GM18519 (cell line): ENCODE measurements around the gene RAPGEF6.
A peak's percentile ranks its signal among the peaks of the same experiment; 100 is the strongest.
"Not testable (repeated sequence)": the region's sequence is repeated elsewhere in the genome, so short reads cannot be mapped to it uniquely, and the experiment has no call there.

ENCODE experiments used
- ATAC-seq: cut with Tn5 transposase; IDR thresholded peaks from one replicate; pipeline ENCODE4 v1.9.1; 2021; ENCODE audit warnings: mild to moderate bottlenecking, moderate library complexity; ENCODE audit not compliant: unreplicated experiment, low FRiP score

Gene RAPGEF6, protein sequence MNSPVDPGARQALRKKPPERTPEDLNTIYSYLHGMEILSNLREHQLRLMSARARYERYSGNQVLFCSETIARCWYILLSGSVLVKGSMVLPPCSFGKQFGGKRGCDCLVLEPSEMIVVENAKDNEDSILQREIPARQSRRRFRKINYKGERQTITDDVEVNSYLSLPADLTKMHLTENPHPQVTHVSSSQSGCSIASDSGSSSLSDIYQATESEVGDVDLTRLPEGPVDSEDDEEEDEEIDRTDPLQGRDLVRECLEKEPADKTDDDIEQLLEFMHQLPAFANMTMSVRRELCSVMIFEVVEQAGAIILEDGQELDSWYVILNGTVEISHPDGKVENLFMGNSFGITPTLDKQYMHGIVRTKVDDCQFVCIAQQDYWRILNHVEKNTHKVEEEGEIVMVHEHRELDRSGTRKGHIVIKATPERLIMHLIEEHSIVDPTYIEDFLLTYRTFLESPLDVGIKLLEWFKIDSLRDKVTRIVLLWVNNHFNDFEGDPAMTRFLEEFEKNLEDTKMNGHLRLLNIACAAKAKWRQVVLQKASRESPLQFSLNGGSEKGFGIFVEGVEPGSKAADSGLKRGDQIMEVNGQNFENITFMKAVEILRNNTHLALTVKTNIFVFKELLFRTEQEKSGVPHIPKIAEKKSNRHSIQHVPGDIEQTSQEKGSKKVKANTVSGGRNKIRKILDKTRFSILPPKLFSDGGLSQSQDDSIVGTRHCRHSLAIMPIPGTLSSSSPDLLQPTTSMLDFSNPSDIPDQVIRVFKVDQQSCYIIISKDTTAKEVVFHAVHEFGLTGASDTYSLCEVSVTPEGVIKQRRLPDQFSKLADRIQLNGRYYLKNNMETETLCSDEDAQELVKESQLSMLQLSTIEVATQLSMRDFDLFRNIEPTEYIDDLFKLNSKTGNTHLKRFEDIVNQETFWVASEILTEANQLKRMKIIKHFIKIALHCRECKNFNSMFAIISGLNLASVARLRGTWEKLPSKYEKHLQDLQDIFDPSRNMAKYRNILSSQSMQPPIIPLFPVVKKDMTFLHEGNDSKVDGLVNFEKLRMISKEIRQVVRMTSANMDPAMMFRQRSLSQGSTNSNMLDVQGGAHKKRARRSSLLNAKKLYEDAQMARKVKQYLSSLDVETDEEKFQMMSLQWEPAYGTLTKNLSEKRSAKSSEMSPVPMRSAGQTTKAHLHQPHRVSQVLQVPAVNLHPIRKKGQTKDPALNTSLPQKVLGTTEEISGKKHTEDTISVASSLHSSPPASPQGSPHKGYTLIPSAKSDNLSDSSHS (N-terminal part only)

DNA sequence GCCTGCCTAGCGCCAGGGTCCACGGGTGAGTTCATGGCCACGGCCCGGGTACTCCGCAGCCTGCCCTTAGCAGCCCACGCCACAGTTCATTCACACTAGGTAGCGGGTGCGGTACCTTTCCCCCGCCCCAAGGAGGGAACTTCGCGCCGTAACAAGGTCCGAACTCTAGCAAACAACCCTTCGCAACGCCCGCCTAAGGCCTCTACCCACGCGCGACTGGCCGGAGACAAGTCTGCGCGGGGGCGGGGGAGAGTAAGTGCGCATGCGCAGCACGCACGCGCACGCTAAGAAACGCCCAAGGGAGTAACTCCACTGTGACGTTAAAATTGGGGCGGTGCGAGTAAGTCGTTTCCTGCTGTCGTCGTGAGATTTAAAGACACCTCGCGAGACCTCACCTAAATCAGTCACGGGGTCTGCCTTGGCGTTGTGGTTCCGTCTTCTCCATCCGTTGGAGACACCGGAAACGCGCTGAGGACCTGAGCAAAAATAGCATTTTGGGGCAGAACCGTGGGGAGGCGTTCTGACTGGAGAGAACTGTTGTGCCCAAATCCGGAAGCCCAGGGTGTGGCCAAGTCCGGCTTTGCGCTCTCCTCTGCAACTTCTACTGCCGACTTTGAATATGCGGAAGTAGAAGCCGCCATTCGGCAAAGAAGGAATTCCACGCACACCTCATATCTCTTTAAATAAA lies at the start of gene RAPGEF6:
Gene RAPGEF6 (minus strand): TSS at position 234 of the 688 bp plus-strand sequence. CDS start 199 bp downstream, at position 35.
- ATAC-seq: peak; percentile 71

DNA sequence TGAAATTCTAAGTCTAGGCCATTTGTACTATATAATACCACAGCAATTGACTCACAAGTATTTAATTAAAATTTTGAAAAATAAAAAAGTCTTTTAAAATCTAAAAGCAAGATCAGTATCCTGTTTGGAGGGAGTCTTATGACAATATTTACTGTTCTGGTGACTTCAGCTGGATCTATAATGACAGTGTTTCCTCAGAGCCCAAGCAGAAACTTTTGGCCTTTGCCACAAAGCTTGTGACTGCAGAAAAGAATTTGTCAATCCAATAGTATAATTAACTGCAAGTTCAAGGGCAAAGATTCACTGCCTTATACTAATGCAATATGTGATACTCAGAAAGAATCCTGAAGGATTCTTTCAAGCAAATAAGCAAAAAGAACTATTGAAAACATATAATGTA lies 49.6 kb upstream of the RAPGEF6 start:
- no peak for ATAC-seq

DNA sequence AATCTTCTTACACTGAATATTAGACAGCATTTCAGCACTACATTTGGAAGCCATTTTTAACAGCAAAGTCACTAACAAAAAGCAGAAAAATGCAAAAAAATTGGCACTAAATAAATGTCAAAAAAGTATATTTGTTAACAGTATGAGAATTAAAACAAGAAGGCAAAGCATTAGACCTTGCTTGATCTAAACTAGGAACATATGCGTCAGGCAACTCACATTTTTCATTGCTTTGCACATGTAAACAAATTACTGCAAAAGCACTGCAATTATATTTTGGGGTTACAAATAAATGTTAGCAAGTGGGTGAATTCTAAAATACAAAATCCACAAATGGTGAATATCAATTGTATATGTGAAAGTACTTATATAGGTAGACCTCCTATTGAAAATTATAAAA lies 49.0 kb upstream of the RAPGEF6 start:
- ATAC-seq: no peak

DNA sequence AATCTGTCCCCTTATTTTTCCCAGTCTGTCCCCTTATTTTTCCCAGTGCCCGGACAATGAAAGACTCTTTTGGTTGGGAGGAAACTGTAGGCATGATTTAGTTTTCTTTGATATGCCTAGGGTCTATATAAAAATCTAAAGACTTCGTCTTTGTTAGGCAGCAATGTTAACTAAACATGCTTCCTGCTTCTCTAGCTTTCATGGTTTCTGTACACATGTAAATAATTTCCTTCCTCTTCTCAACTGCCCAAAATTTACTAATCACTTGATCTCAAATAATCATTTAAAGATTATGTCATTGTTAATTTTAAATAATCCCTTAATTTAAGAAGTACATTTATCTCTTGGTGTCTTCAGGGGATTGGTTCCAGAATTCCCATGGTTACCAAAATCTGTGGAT lies 47.8 kb upstream of the RAPGEF6 start:
- ATAC-seq: no peak

DNA sequence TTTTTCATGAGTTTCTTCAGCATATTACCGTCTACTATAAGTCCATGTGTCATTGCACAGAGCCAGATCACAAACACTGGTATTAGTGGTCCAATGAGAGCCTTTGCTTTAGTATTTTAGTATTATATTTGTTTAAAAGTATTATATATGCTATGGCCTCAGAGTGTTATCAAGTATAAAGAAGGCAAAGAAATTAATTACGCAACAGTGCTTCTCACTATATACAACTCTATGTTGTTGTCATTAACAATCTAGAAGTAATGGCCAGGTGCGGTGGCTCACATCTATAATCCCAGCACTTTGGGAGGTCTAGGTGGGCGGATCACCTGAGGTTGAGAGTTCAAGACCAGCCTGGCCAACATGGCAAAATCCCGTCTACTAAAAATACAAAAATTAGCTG lies 47.1 kb upstream of the RAPGEF6 start:
- ATAC-seq: no peak

DNA sequence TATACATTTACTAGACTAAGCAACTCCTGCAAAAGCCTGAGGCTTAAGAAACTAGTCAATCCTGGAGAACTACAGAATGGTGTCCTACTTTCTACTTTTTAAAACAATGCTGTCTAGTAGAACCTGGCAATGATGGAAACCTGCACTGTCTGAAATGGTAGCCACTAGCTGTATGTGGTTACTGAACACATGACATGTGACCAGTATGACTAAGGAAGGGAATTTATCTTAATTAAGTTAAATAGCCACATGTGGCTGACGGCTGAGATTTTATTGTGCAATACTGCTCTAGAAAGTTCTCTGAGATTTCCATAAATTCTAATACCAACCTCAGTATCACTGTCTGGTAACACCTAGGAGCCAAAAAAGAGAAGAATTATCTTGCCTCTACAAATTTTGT lies 44.9 kb upstream of the RAPGEF6 start:
- no peak for ATAC-seq

DNA sequence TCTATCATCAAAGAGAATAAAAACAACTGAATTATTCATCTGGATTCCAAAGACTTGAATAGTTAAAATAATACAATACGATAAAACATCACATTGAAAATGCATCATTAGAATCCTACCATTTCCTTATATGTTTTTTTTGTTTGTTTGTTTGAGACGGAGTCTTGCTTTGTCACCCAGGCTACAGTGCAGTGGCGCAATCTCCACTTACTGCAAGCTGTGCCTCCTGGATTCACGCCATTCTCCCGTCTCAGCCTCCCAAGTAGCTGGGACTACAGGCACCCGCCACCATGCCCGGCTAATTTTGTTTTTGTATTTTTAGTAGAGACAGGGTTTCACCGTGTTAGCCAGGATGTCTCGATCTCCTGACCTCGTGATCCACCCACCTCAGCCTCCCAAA lies 43.2 kb upstream of the RAPGEF6 start:
- not testable (repeated sequence) for ATAC-seq

DNA sequence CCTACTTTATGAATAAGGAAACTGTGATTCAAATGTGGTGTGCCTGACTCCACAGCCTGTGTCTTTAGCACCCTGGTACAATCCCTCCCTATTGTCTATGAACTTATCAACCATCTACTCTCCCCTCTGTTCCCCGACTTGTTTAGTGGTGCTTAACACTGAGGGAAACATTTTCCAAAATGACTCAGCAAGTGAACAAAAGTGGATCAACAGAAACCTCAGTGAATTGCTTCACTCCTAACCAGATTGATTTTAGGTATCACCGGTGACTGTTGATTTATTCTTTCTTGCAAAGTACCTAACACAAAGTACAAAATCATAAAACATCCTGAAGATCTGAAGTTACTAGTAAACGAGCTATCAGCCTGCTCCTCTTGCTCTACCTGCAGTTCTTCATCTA lies 42.1 kb upstream of the RAPGEF6 start:
- no peak for ATAC-seq

DNA sequence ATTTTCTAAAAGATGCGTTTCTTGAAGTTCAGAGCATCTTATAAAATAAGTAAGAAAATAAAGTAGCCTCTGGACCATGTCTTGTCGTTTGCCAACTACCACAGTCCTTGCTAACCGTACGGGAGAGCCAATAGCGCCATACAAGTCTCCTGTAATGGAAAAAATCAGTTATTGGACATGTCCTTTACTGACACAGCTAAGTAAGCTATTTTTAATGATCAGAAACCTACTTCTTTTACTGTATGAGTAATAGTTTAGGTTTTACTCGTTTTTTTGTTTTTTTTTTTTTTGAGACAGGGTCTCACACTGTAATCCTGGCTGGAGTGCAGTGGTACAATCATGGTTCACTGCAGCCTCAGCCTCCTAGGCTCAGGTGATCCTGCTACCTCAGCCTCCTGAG lies 37.7 kb upstream of the RAPGEF6 start:
- no peak for ATAC-seq

DNA sequence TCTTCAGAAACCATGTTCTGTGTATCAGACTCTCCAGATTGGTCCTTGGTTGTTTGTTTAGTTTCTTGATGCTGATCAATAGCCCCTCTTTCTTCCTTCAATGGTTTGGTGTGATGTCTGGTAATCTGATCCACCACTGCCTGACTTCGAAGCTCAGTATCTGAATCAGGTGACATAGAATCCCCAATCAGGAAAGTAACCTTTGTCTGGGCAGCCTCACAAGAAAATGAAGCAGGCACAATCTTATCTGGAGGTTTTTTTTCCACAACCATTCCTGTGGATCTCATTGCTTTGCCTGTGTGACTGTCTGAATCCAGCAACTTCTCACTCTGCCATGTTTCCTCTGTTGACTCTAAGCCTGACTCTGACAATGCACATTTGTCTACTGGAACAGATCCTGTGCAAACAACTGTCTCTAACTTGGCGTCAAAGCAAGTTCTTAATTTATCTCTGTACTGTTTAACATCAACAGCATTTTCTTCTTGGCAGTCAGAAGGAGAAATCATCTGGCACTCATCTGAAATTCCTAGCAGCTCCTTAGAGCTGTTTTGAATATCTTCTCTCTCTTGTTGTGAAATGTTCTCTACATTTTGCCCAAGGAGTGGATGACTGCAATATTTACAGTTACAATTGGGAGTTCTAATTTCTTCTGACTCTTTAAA lies 37.1 kb upstream of the RAPGEF6 start:
- no peak for ATAC-seq

DNA sequence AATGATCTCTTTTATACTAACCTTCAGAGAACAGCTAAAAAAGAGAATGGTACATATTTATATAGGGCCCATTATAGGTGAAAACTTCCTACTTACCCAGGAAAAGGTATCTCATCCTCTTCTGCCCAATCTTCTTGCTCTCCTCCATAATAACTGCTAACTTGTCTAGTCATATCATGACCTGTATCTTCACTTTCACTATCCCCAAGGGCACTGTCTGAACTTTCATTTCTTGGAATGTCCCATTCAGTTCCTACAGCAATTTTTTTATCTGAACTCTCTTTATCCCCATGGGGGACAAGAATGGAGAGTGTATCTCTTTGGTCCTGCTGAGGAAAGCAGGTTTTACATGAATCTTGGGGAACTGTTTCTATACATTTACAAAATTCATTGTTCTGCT lies 36.4 kb upstream of the RAPGEF6 start:
- peak; percentile 58 for ATAC-seq

DNA sequence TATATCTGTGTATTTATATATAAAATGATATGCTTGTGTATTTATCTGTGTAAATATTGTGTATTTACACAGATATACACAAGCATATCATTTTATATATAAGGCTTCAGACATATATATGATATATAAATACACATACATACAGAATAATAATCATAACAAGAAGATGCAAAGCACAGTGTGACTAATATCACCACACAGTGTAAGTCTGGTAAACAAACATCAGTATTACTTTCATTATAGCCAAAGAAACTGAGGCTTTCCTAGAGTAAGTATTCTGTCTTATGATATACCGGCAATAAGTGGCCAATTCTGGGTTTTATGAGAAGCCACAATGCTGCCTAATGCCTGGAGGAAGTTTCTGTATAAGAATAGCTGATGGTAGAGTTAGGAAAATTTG lies 29.9 kb upstream of the RAPGEF6 start:
- ATAC-seq: no peak

DNA sequence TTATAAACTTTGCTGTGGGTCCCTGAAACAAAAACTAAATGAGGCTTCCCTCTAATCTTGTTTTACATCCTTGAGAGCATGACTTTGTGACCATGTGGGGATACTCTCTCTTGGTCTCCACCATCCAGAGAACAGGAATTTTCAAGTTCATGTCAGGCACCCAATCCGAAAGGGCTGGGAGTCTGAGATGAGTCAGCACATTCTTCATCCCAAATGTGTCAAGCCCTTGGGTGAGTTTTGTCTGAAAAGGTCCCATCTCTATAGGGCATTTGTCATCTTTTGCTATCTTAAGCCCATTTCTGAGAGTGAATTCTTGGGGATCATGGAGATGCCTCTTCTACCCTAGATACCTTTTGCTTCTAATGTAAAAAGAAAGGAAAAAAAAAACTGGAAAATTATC lies 26.9 kb upstream of the RAPGEF6 start:
- no peak for ATAC-seq

DNA sequence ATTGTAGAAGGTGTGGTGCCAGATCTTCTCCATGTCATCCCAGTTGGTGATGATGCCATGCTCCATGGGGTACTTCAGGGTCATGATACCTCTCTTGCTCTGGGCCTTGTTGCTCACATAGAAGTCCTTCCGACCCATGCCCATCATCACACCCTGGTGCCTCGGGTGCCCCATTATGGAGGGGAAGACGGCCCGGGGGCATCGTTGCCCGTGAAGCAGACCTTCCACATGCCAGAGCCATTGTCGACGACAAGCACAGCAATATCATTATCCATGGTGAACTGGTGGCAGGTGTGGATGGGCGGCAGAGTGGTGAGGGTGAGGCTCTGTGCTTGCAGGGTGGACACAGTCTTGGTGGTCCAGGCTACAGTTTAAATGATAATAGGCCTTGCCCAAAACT lies 24.8 kb upstream of the RAPGEF6 start:
- ATAC-seq: no peak

DNA sequence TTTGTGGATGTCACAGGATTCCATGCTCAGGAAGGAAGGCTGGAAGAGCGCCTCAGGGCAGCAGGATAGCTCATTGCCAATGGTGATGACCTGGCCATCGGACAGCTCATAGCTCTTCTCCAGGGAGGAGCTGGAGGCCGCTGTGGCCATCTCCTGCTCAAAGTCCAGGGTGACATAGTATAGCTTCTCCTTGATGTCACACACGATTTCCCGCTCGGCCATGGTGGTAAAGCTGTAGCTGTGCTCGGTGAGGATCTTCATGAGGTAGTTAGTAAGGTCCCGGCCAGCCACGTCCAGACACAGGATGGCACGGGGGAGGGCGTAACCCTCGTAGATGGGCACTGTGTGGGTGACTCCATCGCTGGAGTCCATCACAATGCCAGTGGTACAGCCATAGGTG lies 24.3 kb upstream of the RAPGEF6 start:
- ATAC-seq: no peak

DNA sequence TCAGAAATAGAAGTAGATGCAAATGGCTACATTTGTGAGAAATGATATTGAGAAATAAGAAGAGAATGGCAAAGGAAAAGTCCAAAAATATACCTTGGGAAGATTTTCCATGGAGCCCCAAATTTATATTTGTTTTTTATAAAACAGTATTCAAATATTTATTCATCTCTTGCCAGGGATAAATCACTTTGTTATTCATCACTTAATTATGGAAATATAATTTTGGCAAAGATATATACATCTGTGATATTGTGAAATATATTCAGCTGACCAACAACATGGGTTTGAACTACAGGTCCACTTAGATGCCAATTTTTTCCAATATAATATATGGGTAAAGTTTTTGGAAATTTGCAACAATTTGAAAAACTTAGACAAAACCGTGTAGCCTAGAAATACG lies 19.7 kb upstream of the RAPGEF6 start:
- ATAC-seq: no peak

DNA sequence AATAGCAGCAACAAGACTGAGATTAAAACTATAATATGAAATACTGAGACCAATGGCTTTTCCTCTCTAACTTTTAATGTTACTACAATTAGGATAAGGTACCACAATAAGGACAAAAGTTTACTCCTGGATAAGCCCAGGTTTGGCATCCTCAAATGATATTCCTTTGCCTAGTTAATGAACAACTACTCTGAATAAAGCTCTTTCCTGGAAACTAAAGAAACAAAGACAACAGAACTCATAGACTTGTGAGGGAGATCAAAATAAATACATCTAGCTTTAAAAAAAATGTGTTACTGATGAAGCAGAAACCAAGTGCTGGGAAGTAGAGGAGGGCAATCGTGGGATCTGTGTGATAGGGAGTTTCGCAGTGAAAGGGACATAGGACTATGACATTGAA lies 19.3 kb upstream of the RAPGEF6 start:
- no peak for ATAC-seq

DNA sequence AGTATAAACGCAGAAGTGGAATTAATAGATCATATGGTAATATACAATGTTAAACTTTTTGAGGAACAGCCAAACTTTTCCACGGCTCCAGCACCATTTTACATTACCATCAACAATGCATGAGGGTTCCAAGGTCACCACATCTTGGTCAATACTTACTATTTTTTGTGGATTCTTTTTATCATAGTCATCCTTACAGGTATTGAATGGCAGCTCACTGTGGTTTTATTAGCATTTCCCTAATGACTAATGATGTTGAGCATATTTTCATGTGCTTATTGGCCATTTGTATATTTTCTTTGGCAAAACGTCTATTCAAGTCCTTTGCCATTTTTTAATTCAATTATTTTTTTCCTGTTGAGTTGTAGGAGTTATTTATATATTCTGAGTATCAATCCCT lies 14.1 kb upstream of the RAPGEF6 start:
- ATAC-seq: no peak

DNA sequence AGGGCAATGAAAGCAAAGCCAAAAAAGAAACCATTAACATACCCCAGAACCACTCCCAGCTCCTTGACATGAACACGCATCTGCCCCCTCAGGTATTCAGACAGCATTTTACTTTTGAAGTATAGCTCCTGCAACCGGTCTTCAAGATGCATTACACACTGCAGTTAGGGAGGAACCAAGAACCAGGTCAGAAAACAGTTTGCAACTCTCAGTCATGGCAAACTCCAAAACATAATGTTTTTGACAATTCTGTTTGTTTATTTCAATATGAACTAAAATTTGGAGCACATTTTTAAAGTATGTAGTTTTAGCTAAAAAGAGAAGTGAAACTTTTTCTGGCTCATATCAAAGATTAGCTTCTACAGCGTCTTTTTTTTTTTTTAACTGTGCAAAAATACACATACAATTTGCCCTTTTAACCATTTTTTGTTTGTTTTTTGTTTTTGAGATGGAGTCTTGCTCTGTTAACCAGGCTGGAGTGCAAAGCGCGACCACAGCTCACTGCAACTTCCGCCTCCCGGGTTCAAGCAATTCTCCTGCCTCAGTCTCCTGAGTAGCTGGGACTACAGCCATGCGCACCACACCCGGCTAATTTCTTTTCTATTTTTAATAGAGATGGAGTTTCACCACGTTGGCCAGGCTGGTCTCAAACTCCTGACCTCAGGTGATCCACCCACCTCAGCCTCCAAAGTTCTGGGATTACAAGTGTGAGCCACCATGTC lies 12.2 kb upstream of the RAPGEF6 start:
- peak; percentile 64 for ATAC-seq
